HG03280 (cell line): Measurements from ENCODE around the gene ADCY7.
"Not testable (repeated sequence)": the region's sequence is repeated elsewhere in the genome, so short reads cannot be mapped to it uniquely, and the experiment has no call there.

ENCODE experiments used
- ATAC-seq: cut with Tn5 transposase; IDR thresholded peaks from one replicate; pipeline ENCODE4 v1.9.1; 2021; ENCODE audit warnings: mild to moderate bottlenecking, moderate library complexity; ENCODE audit not compliant: unreplicated experiment

ADCY7 gene

DNA sequence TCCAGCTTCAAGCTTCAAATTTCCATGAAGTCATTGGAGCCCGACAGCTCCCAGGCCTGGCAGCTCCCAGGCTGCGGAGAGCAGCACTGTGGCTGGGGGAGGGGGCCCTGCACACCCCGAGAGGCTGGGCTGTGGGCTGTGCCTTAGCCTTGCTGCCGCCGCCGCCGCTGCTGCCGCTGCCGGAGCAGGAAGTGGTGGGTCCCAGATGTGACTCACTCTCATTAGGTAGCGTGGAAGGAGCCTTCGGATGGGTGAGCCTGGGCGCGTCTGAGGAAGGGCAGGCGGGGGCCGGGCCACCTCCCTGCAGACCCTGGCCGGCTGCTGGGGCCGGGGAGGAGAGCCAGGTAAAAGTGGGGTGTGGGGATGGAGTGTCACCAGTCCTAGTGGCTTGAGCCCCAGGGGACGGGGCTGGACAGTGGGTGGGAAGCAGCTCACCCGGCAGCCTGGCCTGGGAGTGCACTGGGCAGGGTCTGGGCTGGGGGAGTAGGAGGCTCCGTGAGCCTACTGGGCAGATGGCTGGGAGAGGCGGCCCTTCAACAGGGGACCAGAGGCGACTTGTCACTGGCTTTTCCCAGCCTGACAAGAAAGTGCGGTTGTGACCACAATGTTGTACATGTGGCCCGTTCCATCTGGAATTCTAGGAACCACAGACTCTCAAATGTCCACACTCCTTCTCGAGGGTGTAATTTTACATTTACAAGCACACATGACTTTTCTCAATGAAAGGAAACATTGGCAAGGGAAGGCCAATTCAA is at the start of gene ADCY7:
TSS of gene ADCY7 (plus strand) at position 215 of the 755 bp plus-strand sequence. CDS start 21,629 bp downstream, outside the sequence.
- ATAC-seq, result peak; percentile 87

DNA sequence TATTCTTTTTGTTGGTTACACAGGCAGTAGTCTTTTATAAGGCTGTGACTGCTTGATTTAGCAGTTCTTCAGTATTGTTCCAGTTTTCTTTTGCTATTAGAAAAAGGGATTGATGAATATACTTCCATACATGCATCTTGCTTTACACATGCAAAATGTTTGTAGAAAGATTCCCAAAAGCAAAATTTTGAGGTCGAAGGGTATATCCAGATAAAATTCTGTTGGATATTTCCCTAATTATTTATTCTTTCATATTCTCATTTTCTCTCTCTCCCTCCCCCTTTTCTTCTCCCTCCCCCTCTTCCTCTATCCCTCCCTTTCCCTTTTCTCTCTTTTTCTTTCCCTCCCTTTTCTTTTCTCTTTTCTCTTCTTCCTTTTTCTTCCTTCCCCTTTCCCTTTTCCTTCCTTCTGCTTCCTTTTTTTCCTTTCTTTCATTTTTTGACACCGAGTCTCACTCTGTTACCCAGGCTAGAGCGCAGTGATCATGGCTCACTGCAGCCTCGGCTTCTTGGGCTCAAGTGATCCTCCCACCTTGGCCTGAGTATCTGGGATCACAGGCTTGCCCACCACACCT is 46.9 kb upstream of the ADCY7 start:
- ATAC-seq, result no peak

DNA sequence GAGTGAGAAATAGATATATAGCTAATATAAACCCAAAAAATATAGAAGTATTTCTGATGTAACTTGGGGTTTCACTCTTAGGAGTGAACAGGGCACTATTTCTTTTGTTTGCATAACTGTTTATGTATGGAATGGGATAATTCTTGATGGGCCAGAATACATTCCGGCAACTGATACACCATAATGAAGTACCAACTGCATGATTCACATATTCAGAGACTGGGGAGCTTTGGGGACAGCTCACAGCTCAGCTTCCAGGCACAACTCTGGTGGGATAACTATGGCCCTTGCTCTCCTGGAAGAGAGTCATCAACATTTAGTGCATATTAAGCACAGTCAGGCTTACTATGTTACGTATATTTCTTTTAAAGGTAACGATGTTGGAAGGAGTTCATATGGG is 42.1 kb upstream of the ADCY7 start:
- no peak for ATAC-seq

DNA sequence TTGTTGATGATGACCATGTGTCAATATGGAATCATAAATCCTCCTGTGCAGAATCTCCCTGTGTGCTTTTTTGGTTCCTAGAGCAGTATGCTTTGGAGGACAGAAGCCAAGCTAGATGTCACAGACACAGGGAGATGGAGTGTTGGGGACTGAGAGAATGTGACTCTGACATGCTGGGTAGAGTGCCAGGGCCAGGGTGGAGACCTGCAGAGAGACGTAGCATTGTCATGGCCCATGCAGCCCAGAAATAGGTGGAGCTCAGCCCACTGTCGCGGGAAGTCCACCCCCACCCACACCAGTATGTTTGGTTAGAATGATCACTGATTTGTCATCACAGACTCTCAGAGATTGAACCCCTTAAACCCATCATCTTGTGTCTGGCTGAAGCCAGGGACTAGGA is 39.2 kb upstream of the ADCY7 start:
- ATAC-seq, result no peak

DNA sequence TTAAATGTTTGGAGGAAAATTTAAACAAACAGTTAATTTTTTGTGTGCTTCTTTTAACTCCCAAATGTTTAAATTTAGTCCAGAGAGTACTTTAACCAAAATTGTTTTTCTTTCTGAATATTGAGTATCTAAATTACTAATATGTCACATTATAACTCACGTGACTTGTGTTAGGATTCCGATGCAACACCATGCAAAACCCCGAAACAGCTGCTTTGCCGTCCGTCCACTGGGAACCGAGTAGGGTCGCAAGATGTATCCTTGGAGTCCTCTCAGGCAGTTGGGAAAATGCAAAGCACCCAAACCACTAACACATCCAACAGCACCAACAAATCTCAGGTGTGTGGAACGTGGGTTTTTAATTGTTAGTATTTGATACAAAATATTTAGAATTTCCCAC is 38.7 kb upstream of the ADCY7 start:
- no peak for ATAC-seq

DNA sequence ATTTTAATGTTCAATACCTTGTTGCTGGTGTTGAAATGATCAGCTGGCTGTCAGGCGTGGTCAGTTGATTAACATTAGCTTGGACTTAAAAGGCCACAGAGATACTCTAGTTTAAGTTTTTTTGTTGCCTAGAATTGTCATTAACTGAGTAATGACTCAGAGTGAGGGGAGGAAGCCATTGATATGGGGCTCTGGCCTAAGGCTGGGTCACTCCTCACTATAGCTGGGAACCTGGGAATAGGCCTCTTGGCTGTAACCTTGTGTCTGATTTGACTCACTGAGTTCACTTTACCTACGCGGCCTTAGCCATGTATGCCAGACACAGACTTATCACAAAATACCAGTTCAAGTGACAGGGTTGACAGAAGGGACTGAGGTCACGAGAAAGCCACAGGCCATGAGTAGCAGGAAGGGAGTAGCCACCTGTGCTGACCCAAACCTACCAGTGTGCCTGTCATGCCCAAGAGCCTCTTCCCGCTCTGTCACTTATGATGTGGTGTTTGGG is 37.9 kb upstream of the ADCY7 start:
- ATAC-seq, result no peak

DNA sequence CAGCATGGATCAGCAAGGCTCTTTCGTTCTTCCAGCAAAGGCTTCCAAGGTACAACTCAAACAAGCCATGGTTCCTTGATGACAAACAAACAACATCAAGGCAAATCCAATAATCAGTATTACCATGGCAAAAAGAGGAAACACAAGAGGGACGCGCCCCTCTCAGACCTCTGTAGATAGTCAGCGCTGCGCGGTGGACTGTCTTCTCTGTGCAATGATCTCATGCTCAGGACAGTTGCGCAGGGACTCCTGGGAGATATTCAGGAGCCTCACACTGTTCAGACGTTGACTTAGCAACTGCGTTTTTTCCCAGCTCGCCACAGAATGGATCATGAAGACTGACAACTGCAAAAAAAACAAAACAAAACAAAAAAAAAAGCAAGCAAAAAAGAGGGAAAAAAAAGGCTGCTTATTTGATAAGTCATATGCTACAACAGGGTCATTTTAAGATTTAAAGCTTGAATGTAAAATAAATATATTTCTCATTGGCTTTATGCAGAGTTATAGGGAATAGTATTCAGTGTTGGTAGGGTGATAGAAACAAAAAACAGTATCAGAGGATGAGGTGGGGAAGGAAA is 37.1 kb upstream of the ADCY7 start:
- ATAC-seq, result no peak

DNA sequence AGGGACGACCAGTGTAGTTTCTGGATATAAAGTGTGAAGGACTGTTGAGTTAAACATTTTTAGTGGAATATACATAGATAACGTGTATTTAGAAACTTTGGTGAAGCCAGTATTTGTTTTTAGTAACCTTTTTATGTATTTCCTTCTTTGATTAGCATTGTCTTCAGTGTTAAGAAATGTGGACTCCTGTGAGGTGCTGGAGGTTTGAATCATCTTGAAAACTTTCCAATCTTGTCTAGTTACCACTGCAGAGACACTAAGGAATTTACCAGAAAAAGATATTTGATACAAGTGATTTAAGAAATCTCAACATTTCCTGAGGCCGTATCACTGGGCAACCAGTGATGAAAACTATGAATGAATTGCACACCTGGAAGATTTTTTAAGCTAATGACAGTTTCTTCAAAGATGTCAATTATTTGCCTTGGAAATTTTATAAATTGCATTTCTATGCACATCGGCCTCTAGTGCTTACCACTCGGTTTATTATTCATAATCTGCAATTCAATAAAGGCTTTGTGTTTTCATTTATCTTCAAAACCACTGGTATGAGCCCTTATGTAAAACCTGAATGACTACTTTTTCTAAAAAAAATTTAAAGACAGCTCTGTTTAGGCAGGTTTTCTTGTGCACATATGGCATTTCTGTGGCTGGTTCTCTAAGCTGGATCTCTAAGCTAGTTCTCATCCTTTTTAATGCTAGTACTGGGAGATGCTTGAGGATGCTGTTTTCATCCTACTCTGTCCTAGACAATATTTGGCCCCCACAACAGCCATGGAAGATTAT is 31.4 kb upstream of the ADCY7 start:
- ATAC-seq, result no peak

DNA sequence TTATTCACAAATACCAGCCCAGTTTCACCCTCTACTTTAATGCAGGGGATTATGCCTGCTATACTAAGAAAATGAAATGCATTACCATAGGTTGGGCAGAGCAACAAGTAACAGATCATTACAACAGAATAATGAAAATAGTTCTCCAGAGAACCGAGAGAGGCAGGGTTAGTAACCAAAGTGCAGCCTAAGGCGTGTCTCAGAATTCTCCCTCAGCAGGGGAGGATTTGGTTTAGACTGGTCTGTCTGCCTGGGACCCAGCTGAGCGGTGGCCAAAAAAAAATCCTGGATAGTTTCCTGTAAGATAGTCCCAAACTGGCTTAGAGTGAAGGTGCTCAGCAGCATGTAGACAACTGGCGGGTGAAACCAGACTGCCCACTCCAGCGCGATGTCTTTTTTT is 30.8 kb upstream of the ADCY7 start:
- no peak for ATAC-seq

DNA sequence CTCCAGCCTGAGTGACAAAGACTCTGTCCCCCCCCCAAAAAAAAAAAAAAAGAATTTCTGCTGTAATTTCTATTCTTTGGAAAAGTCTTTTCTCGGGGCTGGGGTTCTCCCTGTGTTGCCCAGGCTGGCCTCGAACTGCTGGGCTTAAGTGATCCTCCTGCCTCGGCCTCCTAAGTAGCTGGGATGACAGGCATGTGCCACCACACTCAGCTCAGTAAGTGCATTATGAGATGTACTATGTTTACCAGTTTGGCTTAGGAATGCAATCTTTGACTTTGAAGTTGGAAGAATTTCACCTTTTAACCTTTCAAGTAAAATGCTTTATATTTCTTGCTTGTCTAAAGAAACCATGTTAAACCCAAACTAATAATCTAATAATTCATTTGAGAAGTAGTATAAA is 28.0 kb upstream of the ADCY7 start:
- ATAC-seq, result no peak

DNA sequence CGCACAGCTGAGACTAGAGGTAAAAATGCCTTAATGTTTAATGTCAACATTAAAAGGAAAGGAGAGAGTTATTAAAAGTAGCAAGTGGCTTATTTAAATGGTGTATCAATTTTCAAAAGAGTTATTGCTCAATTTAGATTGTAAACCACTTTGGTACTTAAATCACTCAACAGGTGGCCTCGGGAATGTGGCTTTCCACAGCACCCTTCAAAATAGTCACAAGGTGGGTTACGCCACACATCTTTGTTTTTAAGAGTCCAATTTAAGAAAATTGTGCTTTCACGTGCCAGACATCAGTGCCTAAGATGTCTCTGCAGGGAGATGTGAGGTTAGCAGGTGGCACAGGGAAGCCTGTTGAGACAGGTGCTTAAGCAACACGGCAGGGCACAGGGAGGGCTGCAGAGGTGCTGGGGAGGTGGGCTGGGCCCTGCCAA is 27.5 kb upstream of the ADCY7 start:
- no peak for ATAC-seq

DNA sequence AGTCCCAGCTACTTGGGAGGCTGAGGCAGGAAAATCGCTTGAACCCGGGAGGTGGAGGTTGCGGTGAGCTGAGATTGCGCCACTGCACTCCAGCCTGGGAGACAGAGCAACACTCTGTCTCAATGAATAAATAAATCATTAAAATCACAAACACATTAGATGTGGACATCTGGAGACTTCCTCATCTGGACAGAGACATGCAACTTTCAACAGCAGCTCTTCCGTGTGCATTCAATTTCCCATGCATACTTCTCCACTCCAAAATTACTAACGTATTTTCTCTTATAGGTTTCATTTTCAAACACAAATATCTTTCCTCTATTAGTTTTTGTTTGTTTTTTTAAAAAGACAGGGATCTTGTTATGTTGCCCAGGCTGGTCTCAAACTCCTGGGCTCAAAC is 23.3 kb upstream of the ADCY7 start:
- not testable (repeated sequence) for ATAC-seq

DNA sequence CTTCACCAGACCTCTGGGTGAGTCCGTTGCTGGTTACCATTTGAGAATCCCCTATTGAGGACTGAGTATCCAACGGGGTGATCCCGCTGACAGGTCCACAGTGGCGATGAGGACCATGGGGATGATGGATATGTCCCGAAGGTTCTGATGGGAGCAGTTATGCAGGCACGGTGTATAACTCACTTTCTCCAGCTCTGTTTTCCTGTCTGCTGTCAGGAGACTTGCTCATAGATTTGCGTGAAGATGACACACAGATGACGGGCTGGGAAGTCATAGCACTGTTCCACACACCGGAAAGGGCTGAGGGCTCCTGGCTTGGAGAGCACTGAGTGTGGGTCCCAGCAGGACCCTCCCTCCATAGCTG is 22.2 kb upstream of the ADCY7 start:
- no peak for ATAC-seq

DNA sequence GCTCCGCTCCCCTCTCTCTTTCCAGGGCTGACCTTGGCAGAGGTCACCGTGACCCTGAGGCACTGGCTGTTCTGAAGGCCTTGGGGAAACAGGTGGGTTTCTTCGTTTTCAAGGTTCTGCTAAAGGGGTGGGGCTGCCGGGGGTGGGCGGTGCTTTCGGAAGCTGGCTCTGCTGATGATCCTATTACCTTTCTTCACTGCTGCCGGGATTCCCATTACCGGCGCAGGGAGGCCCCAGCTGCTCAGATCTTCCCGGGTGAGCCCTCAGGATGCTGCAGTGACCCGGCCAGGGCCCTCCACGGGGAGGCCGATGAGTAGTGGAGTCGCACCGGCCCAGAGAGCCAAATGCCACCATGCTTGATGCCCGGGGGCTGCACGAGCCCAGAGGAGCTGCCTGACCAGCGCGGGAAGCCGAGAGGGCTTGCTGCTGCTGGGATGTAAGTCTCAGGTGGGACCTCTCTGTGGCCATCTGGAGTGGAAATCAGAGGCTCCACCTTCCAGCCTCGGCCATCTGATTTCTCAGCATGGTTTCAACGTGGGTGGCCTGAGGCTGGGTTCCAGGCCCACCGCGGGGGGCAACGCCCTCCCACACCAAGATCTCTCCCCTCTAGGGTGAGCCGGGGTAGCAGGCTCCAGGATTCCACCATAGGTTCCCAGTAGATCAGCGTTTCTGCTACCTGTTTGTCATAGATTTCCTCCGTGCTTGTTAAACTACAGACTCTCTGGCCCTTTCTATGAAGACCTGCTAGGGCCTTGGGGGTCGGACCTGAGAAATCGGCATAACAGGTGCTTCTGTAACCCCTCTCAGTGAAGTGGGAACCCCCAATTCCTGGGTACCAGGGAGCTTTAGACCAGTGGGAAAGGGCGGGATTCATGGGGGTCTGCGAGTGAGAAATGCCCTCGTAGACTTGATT is 21.6 kb upstream of the ADCY7 start:
- ATAC-seq, result no peak

DNA sequence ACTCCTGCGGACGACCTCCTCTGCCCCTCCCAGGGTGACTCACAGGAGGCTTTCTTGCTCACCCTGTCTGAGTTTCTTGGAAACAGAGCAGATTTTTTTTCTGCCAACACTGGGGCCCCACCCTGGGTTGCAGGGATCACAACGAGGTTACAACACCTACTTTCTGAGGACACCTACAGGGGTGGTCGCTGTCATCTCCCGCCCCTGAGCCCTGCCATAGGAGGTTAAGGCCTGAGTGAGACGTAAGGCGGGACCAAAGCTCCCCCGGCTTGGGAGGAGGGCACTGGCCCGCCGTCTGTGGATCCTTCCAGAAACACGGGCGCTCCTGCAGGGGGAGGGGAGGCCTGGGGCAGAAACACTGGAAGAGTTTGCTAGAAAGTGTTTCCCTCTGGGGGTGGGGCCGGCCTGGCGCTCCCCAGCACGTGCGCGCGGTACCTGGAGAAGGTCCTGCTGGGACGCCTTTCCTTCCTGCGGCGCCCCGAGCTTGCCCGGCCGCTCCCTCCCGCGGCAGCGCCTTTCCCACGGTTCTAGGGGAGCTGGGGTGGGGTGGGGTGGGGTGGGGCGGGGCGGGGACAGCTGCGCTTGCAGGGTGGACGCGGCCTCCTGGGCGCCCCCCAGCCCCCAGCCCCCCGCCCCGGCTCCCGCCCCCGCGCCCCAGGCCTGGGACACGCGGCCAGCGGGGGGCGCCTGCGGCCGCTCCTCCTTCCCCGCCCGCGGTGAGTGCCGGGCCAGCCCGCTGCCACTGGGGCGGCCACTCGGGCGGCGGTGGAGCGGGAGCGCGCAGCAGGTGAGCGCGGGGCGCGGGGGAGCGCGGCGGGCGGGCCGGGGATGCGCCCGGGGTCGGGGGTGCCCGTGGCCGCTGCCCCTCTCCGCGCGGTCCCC is 20.7 kb upstream of the ADCY7 start:
- ATAC-seq, result peak; percentile 70

DNA sequence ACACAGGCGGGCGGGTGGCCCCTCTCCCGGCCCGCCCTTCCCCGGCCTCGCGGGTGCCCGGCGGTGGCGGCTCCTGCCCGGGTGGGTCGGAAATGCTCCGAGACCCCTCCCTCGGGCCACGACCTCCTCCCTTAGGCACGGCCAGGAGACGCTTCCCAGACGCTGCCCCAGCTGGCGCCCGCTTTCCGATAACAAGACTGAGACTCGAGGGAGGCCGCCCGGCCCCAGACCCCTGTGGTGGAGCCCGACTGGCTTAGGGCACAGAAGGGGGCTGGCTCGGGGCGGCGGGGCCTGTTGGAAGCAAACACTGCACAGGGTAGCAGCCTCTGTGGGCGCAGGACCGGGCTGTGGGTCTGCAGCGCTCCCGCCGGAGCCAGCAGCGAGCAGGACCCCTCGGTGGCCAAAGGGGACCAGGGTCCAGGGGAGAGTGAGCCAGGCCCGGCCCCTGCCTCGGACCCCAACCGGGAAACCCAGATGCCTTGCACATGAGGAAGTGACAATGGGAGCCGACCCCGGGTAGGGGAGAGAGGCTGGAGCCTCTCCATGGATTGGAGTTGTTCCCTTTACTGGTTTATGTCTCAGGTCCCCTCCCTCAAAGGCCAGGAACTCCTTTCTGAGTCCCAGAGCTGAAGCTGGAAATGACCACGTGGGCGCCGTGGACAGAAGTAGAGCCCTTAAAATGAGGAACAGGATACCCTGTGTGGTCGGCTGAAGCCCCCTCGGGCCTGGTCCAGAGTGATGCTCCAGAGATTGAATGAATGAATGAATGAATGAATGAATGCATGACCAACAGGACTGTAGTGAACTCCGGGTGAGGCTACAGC is 19.8 kb upstream of the ADCY7 start:
- ATAC-seq, result peak; percentile 28

DNA sequence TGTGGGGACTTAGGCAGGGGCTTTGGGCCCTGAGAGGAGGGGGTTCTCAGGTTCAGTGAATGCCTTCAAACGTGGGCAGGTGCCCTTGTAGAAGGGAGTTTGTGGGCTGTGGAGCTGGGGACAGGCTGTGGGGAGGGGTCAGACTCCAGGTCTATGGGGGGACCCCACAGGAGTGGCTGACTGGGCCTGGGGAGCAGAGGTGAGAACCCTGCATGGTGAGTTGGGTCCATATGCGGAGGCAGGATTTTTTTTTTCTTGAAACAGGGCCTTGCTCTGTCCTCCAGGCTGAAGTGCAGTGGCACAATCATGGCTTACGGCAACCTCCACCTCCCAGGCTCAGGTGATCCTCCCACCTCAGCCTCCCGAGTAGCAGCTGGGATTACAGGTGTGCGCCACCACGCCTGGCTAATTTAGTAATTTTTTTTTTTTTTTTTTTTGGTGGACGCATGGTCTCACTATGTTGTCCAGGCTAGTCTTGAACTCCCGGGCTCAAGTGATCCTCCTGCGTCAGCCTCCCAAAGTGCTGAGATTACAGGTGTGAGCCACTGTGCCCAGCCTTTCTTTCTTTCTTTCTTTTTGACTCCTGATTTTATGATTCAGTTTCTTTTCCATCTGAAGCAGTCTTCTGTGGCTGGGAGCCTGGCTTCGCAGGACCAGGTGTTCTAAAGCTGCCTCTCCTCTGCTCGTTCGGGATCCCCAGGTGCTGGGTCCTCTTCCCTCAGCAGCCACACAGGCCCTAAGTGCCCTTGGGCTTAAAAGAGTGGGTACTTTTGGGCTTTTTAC is 19.0 kb upstream of the ADCY7 start:
- ATAC-seq, result no peak
